ENCODE results near the gene SYNPO2.

Gene SYNPO2

DNA sequence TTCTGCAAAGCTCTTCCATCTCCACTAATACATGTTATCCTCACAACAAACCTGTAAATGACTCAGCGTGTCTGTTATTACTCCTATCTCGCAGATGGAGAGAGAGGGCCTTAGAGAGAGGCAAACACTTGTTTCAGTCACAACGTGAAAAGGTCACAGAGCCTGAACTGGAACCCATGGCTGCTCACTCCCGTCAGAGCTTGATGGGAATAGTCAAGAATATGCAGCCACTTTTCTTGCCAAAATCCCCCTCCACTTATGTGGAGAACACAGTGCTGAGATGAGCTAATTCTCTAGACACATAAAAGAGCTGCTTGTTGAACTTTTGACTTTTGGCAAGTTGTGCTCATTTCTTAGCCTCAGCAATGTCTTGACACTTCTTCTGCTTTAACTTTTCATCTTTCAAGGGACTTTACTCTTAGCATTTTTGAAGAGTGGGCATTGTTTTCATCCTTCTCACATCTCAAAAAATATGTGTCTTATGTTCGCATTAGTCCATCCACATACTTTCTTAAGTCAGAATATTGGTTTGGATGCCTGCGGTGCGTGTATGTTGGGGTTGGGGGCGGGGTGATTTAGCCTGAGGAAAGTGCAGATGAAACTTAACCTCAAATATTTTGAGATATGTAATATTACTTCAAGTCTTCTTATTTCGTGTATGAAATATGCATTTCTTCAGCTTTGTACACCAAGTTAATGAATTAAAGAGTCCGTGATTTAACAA lies 69.2 kb downstream of the SYNPO2 start:
- H3K4me3 ChIP-seq (ENCODE audit: low read depth, low read length) = no peak overlapping the region

DNA sequence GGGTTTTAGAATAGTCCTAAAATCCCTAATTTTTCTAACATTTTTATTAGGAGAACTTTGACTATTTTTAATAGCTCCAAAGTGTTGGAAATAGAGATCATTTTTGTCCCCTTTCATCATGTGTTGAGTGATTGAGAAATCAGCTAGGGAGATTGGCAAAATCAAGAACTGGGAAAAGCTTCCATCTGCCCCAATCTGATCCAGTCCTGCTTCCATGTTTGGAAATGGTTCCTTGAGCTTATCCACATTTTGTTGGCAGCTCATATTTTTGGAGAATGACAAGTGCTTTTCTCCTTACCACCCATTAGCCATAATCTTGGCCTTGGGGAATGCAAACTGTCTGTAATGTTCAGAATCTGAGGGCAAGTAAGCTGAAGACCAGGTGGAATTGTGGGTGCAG lies 73.9 kb downstream of the SYNPO2 start:
- TF ChIP-seq CTCF (IDR thresholded peaks at IDR 0.05; ENCODE audit: low read depth, low read length) = no peak
- H3K4me3 ChIP-seq (ENCODE audit: low read depth, low read length) = no peak overlapping the region

More for the DNA sequence above, 69.2 kb downstream of the SYNPO2 start:
- no peak for TF ChIP-seq CTCF (IDR thresholded peaks at IDR 0.05; ENCODE audit: low read depth, low read length)

DNA sequence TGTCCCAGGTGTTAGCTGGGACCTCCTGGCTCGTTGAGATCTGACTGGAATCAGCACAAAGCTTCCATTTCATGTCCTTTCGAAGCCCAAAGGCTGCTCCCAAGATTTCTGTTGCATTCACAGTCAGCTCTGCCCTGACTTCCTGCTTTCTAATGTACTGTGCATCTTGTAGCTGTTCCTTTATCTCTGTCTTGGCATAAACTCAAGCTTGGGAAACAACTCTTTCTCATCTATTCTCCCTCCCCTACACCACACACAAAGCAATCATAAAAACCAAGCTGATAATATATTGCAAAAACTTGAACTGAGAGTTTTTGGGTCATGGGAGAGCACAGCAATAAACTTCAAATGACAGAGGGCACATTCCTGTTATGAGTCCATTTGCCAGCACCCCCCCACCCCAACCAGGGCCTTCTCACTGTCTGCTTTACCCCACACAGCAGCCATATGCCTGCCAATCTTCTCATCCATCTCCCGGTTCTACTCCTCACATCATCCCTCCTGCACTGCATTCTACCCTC lies 76.3 kb downstream of the SYNPO2 start:
- H3K4me3 ChIP-seq (ENCODE audit: low read depth, low read length) = no peak overlapping the region
- TF ChIP-seq CTCF (IDR thresholded peaks at IDR 0.05; ENCODE audit: low read depth, low read length) = no peak

GRCh38 chr4:118967393-118967792 lies 78.7 kb downstream of the SYNPO2 start:
- no peak for TF ChIP-seq CTCF (IDR thresholded peaks at IDR 0.05; ENCODE audit: low read depth, low read length)
- H3K4me3 ChIP-seq (ENCODE audit: low read depth, low read length) = no peak overlapping the region

DNA sequence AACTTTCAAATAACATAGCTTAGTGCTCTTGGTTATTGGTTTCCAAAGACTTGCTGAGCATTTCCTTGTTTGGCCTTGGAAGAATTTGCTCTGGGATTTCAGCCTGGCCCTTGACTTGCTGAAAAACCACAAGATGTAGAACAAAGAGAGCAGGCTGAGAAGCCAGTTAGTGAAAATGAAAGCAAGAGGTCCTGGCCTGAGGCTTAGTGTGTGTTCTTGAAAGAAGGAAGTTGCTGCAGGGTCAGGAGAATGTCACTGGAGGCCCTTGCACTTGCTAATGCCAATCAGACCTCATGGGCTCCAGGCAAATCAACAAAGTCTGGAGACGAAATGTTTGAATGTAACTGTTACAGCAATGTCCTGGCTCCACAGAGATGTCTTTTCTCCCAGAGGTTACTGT lies 79.4 kb downstream of the SYNPO2 start:
- TF ChIP-seq CTCF (IDR thresholded peaks at IDR 0.05; ENCODE audit: low read depth, low read length) = no peak
- H3K4me3 ChIP-seq (ENCODE audit: low read depth, low read length) = peak overlapping the region; percentile 14

DNA sequence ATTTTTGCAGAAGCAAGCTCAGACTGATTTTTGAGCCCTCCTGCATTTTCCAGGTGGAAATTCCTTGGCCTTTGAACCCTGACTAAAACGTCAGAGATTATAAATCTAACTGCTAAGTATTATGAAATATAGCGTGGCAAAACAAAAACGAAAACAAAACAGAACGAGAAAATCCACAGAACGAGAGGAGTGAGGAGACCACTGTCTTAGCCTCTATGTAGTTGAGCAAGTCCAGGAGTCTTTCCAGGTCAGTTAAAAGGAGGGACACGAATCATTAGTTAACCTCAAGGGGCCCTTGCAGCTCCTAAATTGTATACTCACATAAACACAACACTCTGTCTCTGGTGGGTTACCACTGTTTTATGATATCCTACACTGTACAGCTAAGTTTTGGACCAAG lies 80.2 kb downstream of the SYNPO2 start:
- H3K4me3 ChIP-seq (ENCODE audit: low read depth, low read length) = no peak overlapping the region
- no peak for TF ChIP-seq CTCF (IDR thresholded peaks at IDR 0.05; ENCODE audit: low read depth, low read length)

DNA sequence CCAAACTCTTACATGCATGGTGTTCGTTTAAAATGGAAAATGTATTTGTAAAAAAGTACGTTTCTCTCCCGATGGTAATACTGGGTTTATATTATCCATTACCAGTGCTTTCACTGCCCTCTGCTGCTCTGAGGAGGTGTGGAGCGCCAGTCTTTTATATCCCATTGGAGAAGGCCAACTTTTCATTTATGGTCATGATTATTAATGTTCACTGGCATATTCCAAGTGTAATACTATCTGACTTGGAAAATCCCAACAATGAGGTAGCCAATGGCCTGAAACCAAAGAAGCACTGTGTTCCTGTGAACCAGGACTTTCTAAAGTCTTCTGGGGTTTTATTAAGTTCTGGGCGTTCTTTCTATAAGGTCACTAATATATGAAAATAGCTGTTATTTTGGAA lies 80.7 kb downstream of the SYNPO2 start:
- TF ChIP-seq CTCF (IDR thresholded peaks at IDR 0.05; ENCODE audit: low read depth, low read length) = peak; percentile 63
- H3K4me3 ChIP-seq (ENCODE audit: low read depth, low read length) = no peak overlapping the region
